Upper lobe of left lung (tissue), 6 donors: ENCODE data around the gene RPS14. TPM values are rescaled to one million over a fixed set of nuclear protein-coding genes. Genes with fewer than 3 reads are reported as not detected.
"Not testable (repeated sequence)": the region's sequence is repeated elsewhere in the genome, so short reads cannot be mapped to it uniquely, and the experiment has no call there.

Experiments
- ATAC-seq, 2 donors: fragments of 200-7000 bp; cut with Tn5 transposase; one replicate each; pipeline ENCODE4 v1.9.1; 2022; ENCODE audit warnings: mild to moderate bottlenecking in 2 of 2, moderate library complexity in 2 of 2; ENCODE audit not compliant: low FRiP score in 2 of 2
- DNase-seq, 2 donors: peaks; one replicate each; pipeline ENCODE4 v3.0.0-alpha.2; 2019 to 2020
- H3K27ac ChIP-seq, 4 donors: fragments of 200-600 bp; sonication (generic); one replicate each; pipeline ENCODE4 v1.5.1; 2016 to 2019
- H3K27me3 ChIP-seq, 4 donors: fragments of 200-600 bp; sonication (generic); one replicate each; pipeline ENCODE4 v1.5.1; 2017 to 2019
- H3K36me3 ChIP-seq, 4 donors: fragments of 200-600 bp; sonication (generic); one replicate each; pipeline ENCODE4 v1.5.1; 2016 to 2019
- H3K4me1 ChIP-seq, 4 donors: fragments of 200-600 bp; sonication (generic); one replicate each; pipeline ENCODE4 v1.5.1; 2018 to 2019
- H3K4me3 ChIP-seq, 4 donors: fragments of 200-600 bp; sonication (generic); one replicate each; pipeline ENCODE4 v1.5.1; 2017 to 2019; ENCODE audit warnings: mild to moderate bottlenecking in 2 of 4, moderate library complexity in 1 of 4
- H3K9me3 ChIP-seq, 4 donors: fragments of 200-600 bp; sonication (generic); one replicate each; pipeline ENCODE4 v1.5.1; 2018 to 2019
- EP300 ChIP-seq, 4 donors: sonication (generic); formaldehyde crosslinking; IDR thresholded peaks; one replicate each; pipeline ENCODE4 v1.5.1; 2017; ENCODE audit warnings: antibody characterized with exemption in 4 of 4, control low read depth in 2 of 4
- POLR2A ChIP-seq, 4 donors: fragments of 450-650 bp; IDR thresholded peaks; one replicate each; pipeline ENCODE4 v1.5.1; 2016 to 2017; ENCODE audit warnings: antibody characterized with exemption in 4 of 4, mild to moderate bottlenecking in 2 of 4
- POLR2AphosphoS5 ChIP-seq, 2 donors: sonication (generic); formaldehyde crosslinking; IDR thresholded peaks; one replicate each; pipeline ENCODE4 v1.5.1; 2017; ENCODE audit warnings: antibody characterized with exemption in 2 of 2
- WGBS, 2 donors: methylation state at CpG; one replicate each; pipeline ENCODE4 v1.1.5; 2017 to 2018; 5-methylcytosine and 5-hydroxymethylcytosine counted together
- total RNA-seq, 6 donors: library from RNA; depleted of rRNA in 4 of 6; stranded (reverse); fragments of >200 nt in 4 of 6; gene quantifications; one replicate each; pipeline versions ENCODE4 v1.1.0 to v1.2.1, GENCODE V29; 2016 to 2021
- TF ChIP-seq, protein P1 (sequence below), 6 experiments: fragments of 450-650 bp in 4 of 6; fragments of 200-600 bp in 2 of 6; sonication (generic) in 2 of 6; IDR thresholded peaks; one replicate each; pipeline ENCODE4 v1.5.1; 2016 to 2019; ENCODE audit warnings: antibody characterized with exemption in 6 of 6
- donor health status: DM: no; HTN: no; CAD: no; lungs with moderate emphysema.
- donor health status: DM: no; HTN: yes; CAD: no; lungs with severe emphysema.

Gene RPS14
- total RNA-seq, 6 donors from 2014 or later: 806 to 1,982 (median 1,727) TPM

DNA sequence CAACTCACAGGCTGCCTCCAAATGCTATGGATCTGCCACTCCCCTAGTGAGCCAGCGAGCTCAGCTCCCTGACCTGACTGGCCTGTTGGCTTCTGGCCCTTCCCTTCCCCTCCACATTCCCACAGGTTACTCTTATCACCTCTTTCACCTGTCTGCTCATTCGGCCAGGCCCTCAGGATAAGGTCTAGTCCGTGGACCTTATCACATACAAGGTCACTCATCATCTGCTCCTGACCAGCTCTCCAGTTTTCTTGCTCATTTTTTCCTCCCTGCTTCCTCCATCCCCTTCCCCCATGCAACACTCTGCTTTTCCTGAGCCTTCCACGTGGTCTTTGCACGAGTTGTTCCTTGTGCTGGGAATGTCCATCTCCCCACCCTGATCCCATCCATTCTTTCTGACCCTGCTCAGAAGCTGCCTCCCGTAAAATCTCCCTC lies 32.5 kb upstream of the RPS14 start:
- Histone ChIP-seq H3K4me3 (no peak overlapping the region), H3K4me1 (peaks cover 2 to 15% (median 13%) of the 10 kb centered on the region in 4 donors), H3K27ac (no peak overlapping the region), H3K36me3 (no peaks in the 10 kb centered on the region), H3K9me3 (no peaks in the 10 kb centered on the region), H3K27me3 (no peaks in the 10 kb centered on the region)
- DNase-seq (no peak), ATAC-seq (no peak)
- WGBS, 2 donors: 58 to 62% methylated on average over 6 of the region's 6 CpGs
- TF ChIP-seq POLR2AphosphoS5 (IDR thresholded peaks at IDR 0.05): no peak
- TF ChIP-seq, protein P1, sequence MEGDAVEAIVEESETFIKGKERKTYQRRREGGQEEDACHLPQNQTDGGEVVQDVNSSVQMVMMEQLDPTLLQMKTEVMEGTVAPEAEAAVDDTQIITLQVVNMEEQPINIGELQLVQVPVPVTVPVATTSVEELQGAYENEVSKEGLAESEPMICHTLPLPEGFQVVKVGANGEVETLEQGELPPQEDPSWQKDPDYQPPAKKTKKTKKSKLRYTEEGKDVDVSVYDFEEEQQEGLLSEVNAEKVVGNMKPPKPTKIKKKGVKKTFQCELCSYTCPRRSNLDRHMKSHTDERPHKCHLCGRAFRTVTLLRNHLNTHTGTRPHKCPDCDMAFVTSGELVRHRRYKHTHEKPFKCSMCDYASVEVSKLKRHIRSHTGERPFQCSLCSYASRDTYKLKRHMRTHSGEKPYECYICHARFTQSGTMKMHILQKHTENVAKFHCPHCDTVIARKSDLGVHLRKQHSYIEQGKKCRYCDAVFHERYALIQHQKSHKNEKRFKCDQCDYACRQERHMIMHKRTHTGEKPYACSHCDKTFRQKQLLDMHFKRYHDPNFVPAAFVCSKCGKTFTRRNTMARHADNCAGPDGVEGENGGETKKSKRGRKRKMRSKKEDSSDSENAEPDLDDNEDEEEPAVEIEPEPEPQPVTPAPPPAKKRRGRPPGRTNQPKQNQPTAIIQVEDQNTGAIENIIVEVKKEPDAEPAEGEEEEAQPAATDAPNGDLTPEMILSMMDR (IDR thresholded peaks at IDR 0.05): no peak
- TF ChIP-seq EP300 (IDR thresholded peaks at IDR 0.05): no peak
- TF ChIP-seq POLR2A (IDR thresholded peaks at IDR 0.05): no peak

DNA sequence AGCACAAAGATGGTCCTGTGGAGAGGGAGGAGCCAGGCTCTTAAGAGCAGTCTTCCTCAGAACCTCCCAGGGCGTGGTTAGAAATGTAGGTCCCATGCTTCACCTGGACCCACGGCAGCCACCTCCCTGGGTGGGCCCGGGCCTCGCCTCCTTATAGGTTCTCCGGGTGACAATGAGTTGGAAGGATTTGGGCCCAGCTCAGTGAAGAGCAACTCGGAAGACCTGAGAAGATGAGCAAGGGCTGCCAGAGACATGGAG lies 32.1 kb upstream of the RPS14 start:
- Histone ChIP-seq H3K36me3 (no peaks in the 10 kb centered on the region), H3K27ac (no peak overlapping the region), H3K27me3 (no peaks in the 10 kb centered on the region), H3K4me3 (no peak overlapping the region), H3K4me1 (peaks cover 4 to 14% (median 12%) of the 10 kb centered on the region in 4 donors), H3K9me3 (no peaks in the 10 kb centered on the region)
- WGBS, 2 donors: 82 to 91% methylated on average over 6 of the region's 6 CpGs
- TF ChIP-seq EP300 (IDR thresholded peaks at IDR 0.05): no peak
- TF ChIP-seq, protein P1 (IDR thresholded peaks at IDR 0.05): no peak
- no peak for TF ChIP-seq POLR2AphosphoS5 (IDR thresholded peaks at IDR 0.05)
- TF ChIP-seq POLR2A (IDR thresholded peaks at IDR 0.05): no peak
- ATAC-seq (no peak), DNase-seq (no peak)

DNA sequence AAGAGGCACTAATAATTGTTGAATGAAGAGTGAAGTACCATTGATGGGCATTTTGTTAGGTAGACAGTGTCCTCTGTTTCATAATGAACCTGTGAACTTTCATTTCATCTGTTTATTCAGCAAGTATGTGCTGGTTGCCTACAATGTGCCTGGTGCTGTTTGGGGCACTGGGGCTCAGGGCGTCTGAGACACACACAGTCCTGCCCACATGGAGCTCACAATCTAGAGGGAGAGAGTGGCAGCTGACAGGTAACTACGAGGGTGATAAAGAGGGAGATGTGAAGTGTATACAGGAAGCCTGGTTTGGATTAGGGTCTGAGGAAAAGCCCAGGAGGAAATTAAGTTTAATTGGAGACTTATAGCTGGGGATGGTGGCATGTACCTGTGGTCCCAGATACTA lies 29.9 kb upstream of the RPS14 start:
- no peak overlapping the region for H3K4me3 ChIP-seq
- no peaks in the 10 kb centered on the region for H3K9me3 ChIP-seq
- ATAC-seq (no peak), DNase-seq (no peak)
- H3K36me3 ChIP-seq: no peaks in the 10 kb centered on the region
- no peaks in the 10 kb centered on the region for H3K27me3 ChIP-seq
- 67 to 72% methylated on average over 2 of the region's 2 CpGs for WGBS, 2 donors
- H3K4me1 ChIP-seq: peaks cover 4 to 7% (median 5%) of the 10 kb centered on the region in 4 donors
- no peak for TF ChIP-seq EP300 (IDR thresholded peaks at IDR 0.05)
- no peak for TF ChIP-seq POLR2AphosphoS5 (IDR thresholded peaks at IDR 0.05)
- TF ChIP-seq, protein P1 (IDR thresholded peaks at IDR 0.05): no peak
- no peak for TF ChIP-seq POLR2A (IDR thresholded peaks at IDR 0.05)
- H3K27ac ChIP-seq: no peak overlapping the region

DNA sequence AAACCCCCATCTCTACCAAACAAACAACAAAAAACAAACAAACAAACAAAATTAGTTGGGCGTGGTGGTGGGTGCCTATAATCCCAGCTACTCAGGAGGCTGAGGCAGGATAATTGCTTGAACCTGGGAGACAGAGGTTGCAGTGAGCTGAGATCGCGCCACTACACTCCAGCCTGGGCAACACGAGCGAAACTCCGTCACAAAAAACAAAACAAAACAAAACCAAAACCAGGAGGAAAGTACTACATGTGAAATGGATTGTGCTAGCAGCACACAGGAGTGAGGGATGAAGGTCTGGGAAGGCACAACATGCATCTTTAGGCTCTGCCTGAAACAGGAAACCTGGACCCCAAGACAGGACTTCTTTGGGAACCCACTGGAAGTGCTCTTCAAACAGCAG lies 27.0 kb upstream of the RPS14 start:
- H3K36me3 ChIP-seq, H3K4me3 ChIP-seq, H3K9me3 ChIP-seq, ATAC-seq, DNase-seq, H3K27me3 ChIP-seq: not testable (repeated sequence)
- Histone ChIP-seq H3K4me1 (peaks cover 4 to 11% (median 5%) of the 10 kb centered on the region in 4 donors), H3K27ac (peak overlapping the region in 1 of 4 donors; percentile 55)
- 79 to 87% methylated on average over 6 of the region's 6 CpGs for WGBS, 2 donors

DNA sequence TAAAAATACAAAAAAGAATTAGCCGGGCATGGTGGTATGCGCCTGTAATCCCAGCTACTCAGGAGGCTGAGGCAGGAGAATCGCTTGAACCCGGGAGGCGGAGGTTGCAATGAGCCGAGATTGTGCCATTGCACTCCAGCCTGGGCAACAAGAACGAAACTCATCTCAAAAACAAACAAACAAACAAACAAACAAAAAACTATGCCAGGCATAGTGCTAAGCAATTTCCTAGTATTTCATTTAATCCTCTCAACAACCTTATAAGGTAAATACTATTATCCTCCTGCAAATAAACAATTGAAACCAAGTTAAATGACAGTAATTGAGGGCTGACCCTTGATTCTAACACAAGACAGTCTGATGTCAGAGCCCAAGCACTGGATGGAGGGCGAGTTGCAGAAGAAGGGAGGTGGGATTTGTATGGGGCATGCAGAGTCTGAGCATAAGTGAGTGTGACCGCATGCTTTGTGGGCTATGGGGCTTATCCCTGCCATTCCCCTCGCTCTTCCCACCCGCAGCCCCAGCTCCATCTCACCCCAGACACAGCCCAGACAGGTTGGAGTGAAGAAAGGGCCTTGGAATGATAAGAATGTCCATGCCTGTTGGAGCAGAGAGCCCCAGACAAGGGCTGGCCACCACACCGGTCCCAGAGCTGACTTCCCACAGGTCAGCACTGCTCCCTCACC lies 24.3 kb upstream of the RPS14 start:
- Histone ChIP-seq H3K27ac (peak overlapping the region in 2 of 4 donors; percentile 37 to 42), H3K4me3 (no peak overlapping the region), H3K9me3 (no peaks in the 10 kb centered on the region), H3K27me3 (no peaks in the 10 kb centered on the region), H3K4me1 (peaks cover 4 to 11% (median 5%) of the 10 kb centered on the region in 4 donors), H3K36me3 (no peaks in the 10 kb centered on the region)
- TF ChIP-seq, protein P1 (IDR thresholded peaks at IDR 0.05): no peak
- TF ChIP-seq EP300 (IDR thresholded peaks at IDR 0.05) (no peak), POLR2A (IDR thresholded peaks at IDR 0.05) (no peak), POLR2AphosphoS5 (IDR thresholded peaks at IDR 0.05) (no peak)
- WGBS, 2 donors: 78 to 82% methylated on average over 12 of the region's 12 CpGs
- peak in 1 of 2 donors; percentile 55 for DNase-seq
- peak; percentile 23 to 89 for ATAC-seq
